Activated CD8-positive, alpha-beta memory T cell treated with anti-CD3 and anti-CD28 coated beads for 4 hours (primary cell): Measurements from ENCODE around the gene ZC3H12C.

Source experiments
- DNase-seq, 2 donors: peaks; one replicate each; pipeline ENCODE4 v3.0.0-alpha.2; 2020; ENCODE audit warnings: low read depth in 2 of 2

ZC3H12C gene

GRCh38 chr11:110098645-110099044 lies 5.5 kb downstream of the ZC3H12C start:
- DNase-seq: no peak

DNA sequence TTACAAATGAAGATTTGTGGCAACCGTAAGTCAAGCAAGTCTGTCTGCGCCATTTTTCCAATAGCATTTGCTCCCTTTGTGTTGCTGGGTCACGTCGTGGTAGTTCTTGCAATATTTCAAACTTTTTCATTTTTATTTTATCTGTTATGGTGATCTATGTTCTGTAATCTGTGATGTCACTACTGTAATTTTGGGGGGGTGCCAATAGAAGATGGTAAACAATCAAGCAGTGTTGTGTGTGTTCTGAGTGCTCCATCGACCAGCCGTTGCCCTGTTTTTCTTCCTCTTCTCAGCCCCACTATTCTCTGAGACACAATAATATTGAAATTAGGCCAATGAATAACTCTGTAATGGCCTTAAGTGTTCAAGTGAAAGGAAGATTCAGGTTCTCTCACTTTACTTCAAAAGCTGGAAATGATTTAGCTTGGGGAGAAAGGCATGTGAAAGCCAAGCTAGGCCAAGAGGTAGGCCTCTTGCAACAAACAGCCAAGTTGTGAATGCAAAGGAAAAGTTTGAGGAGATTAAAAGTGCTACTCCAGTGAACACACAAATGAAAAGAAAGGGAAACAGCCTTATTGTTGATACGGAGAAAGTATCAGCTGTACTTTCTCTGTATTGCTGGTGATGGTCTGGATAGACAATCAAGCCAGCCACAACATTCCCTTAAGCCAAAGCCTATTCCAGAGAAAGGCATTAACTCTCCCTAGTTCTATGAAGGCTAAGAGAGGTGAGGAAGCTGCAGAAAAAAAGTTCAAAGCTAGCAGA lies 7.5 kb downstream of the ZC3H12C start:
- DNase-seq: no peak

DNA sequence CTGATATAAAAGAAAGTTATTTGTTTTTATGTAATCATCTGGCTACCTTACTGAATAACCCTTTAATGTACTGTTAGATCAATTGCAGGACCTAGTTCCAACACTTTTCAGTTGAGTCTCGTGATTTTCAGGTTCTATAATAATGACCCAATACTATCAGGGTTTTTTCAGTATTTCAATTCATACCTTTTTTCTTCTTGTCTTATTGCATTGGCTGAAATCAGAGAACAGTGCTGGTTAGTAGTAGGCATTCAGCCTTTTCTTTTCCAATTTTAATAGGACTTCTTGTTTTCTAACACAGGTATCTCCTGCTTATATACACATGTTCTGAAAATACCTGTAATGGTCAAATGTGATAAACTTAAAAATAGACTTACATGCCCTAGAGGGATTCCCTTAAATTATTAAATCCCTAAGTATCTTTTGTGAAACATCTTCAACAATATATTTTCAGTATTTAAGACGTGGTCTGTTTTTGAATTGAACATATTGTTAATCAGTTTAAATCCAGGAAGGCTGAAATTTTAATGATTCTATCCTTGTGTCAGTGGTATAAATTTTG lies 13.6 kb downstream of the ZC3H12C start:
- no peak for DNase-seq

DNA sequence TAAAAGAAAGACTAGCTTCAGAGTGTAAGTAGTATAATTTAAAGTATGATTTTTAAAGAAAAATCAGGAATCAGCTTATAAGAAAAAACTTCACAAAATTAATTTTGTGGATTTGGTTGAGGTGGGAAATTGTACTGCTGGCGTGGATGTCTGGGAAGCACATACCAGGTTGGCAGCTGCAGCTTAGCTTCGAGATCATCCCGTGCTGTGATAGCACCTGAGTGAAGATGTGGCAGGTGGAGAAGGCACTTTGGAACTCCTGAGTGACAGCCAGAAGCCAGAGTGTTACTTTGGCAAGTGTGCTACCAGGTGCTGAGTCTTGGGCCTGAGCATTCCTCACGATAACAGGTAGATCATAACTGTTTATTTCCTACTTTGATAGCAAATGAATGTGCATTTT lies 17.7 kb downstream of the ZC3H12C start:
- DNase-seq: no peak

DNA sequence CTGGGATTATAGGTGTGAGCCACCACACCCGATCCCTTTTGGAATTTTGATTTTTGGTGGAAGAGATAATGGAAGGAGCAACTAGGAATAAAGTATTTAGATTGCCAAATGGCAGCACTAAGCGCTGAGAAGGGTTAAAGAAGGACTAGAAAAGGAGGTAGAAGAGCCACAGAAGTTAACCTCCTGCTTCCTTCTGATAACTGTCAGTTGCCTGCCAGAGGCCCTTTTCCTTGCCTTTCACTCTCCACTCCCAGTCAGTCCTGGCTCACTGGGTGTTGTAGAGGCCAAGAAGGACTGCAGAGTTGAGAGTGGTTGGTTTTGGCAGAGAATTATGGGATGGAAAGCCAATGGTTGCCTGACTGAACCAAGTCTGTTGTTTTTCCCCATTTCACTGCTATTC lies 19.3 kb downstream of the ZC3H12C start:
- DNase-seq: no peak

DNA sequence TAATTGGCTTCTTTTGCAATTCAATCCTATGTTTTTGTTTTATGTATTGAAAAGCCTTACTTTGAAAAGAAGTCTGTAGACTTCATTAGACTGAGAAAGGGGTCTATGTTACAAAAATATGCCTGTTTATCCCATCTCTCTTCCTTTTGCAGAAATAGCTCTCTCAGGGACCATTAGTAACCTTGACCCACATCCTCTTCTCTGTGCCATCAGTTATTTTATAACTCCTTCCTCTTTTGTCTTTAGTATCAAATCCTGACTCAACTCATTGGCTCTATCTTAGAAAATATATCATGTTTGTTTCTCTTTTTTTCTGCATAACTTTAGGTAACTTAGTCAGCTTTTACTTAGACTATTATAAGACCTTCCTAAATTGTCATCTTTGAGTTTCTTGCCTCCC lies 20.3 kb downstream of the ZC3H12C start:
- no peak for DNase-seq

DNA sequence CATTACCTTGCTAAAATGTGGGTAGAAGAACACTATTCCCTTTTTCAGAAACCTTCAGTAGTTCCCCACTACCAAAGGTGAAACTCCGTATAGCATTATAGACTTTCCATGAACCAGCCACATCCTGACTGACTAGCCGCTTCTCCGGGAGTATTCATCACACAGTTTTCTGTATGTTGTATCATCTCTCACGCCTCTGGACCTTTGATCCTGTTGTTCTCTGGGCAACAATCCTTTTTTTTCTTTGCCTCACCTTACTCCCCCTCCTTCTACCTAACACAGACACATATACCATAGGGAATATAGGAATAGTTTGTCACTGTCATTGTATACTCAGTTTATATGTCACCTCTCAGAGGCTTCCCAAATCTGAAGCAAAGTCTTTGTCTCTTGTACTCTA lies 20.8 kb downstream of the ZC3H12C start:
- no peak for DNase-seq

- DNase-seq: no peak
These were observed 26.1 kb downstream of the ZC3H12C start for GRCh38 chr11:110119317-110119716.

- DNase-seq: no peak
These were observed 28.0 kb downstream of the ZC3H12C start for GRCh38 chr11:110121204-110121603.

DNA sequence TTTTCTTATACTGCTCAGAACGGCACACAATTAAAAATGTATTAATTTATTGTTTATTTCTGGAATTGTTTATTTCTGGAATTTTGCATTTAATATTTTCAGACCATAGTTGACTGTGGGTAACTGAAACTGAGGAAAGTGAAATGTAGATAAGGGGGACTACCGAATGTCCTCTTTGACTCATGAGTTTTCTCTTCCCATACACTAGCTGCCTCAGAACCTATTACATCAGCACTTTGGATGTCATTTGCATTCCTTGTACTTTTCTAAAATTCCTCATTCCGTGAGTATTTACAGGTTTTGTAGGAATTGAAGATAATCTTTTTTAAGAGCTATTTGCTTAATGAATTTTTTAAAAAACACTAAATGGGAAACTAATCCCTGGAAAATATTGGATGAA lies 29.8 kb downstream of the ZC3H12C start:
- no peak for DNase-seq

- DNase-seq: no peak
These were observed 31.4 kb downstream of the ZC3H12C start for GRCh38 chr11:110124605-110125004.

- no peak for DNase-seq
These were observed 32.4 kb downstream of the ZC3H12C start for GRCh38 chr11:110125632-110126031.

DNA sequence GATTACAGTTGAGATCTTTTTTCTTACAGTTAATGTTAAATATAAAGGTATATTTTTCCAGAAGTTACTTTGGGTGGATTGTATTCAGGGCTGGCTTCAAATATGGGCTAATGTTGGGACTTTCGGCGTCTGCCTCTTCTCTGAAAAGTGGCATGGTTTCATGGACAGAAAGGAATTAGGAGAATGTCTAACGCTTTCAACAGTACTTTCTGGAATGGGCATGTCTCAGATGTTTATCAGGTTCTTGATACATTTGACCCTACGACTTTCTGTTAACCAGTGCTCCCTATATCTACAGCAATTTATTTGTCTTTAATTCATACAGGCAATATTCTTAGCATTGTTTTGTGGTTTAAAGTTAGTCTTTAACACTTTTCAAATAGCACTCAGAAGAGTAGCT lies 33.7 kb downstream of the ZC3H12C start:
- no peak for DNase-seq

DNA sequence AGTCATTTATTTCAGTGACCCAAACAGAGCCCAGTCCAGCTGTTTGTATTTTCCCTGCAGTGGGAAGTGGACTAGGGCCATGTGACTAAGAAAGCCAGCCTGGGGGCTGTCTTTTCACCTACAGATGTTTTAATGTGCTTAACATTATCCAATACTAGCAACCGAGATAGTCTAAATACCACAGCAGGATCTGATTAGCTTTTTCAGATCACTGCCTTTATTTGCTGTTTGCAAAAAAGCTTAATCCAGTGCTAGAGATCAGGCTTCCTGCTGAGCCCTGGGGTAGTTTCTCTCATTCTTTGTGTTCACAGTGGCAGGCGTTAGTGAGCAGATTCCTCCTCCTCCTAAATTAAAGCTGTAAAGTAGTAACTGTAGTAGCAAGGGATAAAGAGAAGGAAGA lies 35.0 kb downstream of the ZC3H12C start:
- DNase-seq: no peak

DNA sequence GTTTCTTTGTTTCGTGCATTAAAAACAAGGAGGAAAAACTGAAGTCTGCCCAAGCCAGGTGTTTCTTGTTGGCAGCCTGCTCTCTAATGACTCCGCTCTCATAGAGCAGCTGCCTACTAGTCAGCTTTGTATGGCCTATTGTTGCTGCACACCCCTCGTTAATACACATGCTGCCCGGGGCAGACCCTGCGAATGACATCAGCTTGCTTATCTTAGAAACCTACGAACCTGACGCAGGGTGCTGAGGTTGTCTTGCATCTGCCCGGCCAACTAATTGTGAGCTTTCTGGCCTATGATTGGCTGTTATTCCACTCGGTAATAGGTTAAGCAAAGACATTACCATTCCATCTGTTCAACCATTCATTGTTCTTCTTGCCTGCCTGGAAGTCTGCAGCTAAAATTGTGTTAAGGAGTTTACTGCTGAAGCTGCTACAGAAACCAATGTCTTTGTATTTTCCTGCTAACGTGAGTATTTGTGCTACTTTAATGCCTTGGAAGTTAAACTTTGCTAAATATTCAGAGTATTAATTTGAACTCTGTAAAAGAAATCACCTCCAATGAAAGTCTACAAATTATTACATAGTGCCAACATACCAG lies 37.5 kb downstream of the ZC3H12C start:
- DNase-seq: no peak

DNA sequence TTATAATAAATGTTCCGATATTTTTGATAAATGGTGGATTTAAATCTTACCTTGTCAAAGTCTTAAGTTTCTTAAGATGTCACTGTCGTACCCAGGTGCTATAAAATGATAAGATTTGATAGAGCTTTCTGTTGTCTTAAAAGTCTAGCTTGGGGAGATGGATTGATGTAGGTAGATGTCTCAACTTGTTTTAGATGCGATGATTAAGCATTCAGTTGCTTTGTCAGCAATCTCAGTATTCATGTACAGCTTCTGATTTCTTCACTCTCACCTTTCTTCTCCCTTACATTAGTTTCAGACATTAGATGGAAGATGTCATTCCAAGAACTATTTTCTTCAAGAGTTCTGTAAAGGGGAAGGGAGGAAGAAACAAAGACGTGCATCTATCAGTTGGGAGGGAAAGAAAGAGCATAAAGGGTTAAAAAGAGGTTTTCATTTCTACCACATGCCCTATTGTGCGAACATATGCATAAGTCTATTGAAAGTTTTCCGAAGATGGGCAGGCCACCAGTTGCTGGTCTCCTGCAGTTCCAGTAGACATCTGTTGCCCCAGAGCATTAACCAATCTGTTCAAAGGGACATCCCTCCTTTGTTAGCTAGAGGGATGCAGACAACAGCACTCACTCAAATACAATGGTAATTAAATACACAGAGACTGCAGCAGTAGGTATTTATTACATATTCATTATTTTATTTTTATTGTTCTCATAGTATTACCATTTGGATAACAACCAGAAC lies 38.4 kb downstream of the ZC3H12C start:
- DNase-seq: no peak

DNA sequence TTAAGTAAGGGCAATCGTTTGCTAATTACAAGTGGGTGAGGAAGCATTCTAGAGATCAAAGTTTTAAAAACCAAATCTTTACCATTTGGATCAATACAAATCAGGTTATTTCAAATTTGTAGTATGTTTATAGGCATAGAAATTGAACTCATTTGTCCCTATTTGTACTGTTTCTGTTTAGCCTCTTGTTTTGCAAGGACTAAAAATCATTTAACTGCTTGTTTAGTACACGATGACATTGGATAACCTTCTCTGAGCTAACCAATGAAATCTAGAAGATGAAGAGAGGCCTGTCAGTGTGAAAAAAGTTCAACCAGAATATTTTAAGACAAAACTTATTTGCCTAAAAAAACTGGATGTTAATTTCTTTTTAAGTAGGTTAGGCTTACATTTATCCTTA lies 40.0 kb downstream of the ZC3H12C start:
- DNase-seq: no peak

DNA sequence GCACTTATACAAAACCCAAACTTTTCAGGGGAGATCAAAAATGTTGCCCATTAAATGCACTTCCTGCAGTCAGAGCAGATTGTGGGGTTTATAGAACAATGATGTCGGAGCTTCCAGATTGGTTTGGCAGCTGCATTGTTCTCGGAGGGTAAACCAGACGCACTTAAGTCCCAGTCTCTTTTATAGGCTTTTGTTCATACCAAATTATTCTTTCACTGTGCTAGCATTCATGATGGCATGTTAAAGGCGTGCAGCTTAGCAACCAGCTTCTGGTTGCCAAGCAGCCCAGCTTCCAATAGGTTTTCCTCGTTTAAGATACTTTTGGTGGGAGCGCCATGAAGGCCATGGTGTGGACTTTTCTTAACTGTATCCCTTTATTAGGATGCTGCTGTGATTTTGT lies 40.9 kb downstream of the ZC3H12C start:
- DNase-seq: no peak

DNA sequence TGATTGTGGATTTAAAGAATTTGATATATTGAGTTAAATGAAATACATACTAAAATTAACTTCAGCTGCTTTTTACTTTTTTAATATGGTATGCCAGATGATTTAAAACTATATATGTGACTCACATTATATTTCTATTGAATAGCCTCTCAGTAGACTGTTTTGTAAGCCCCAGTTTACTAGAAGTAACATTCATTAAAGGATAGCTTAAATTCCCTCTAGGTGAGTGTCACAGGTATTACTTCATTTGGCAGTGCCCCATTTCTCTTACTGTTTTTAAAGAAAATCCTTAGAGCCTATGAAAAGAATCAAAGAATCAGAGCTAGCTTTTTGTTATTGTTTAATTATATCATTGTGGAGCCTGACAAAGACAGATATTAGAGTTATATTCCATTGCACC lies 48.6 kb downstream of the ZC3H12C start:
- DNase-seq: no peak

DNA sequence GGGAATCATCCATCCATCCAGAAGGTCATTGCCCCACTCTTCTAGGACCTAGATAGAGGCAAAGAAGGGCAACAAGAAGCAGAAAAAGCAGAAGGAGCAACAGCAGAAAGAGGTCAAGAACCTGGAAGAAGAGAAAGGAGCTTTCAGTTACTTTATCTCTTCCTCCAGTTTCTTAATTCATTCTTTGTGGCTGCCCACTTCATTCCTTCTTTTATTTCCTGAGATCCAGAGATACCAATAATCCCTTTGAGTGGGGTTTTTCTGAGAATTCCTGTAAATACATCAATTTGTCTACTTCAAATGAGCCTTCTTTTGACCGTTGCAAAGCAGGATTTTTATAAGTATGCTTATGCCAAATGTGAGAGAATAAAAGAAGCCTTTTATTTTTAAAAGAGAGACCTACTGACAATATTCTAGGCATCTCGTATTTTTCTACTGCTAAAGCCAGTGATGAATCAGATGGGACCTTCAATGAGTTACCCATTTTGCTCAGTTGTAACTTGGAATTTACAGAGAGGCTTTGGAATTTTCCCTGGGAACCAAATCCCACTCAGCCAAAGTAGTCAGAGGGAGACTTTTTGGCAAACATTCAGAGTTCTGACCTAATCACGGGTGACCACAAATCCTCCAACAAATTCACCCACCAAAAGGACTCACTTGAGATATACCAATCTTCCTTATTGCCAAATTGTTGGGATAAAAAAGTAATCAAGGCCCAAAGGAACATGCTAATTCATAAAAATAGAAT lies 54.9 kb downstream of the ZC3H12C start:
- DNase-seq: no peak

DNA sequence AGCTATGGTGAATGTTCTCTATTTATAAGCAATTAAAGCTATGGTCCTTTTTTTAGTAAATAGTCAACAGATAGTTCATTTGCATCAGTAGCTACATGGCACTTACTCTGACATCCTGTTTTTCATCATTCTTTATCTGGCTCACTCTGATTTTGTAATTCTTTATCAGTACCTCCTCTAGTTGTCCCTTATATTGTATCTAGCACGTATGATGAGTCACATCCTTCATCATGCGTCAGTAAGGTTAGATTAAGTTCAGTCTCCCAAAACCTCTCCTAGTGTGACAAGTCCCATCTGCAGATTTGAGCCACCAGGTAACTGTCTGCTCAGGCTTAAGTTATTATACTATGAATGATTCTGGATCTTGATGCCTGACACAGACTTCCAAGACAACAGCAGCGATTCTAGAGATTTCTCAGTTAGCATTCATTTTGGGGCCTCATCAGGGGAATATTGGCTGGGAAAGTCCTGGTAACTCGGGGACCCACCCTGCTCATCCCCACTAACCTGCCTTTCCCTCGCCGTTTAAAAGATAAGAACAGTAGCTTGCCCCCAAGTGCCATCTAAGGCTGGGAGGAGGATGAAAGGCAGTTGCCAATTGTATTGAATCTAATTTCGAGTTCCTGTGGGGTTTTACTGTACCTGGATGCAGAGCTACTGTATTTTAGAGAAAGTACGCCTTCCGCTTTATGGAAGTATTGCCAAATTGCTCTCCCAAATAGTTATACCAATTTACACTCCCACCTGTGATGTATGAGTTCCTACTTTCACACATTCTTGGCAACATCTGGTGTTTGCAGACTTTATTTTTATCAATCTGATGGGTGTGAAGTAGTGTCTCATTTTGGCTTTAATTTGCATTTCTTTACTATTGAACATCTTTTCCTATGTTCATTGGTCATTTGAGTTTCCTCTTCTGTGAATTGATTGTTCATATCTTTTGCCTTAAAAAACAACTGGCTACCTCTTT lies 55.9 kb downstream of the ZC3H12C start:
- DNase-seq: no peak
